Measurements from ENCODE around the gene GRK4. TPM values are rescaled to one million over a fixed set of nuclear protein-coding genes. Genes with fewer than 3 reads are reported as not detected.

Gene GRK4
- total RNA-seq, 6 donors from 2014 or later, result 3.3 to 10.4 (median 4.7) TPM

DNA sequence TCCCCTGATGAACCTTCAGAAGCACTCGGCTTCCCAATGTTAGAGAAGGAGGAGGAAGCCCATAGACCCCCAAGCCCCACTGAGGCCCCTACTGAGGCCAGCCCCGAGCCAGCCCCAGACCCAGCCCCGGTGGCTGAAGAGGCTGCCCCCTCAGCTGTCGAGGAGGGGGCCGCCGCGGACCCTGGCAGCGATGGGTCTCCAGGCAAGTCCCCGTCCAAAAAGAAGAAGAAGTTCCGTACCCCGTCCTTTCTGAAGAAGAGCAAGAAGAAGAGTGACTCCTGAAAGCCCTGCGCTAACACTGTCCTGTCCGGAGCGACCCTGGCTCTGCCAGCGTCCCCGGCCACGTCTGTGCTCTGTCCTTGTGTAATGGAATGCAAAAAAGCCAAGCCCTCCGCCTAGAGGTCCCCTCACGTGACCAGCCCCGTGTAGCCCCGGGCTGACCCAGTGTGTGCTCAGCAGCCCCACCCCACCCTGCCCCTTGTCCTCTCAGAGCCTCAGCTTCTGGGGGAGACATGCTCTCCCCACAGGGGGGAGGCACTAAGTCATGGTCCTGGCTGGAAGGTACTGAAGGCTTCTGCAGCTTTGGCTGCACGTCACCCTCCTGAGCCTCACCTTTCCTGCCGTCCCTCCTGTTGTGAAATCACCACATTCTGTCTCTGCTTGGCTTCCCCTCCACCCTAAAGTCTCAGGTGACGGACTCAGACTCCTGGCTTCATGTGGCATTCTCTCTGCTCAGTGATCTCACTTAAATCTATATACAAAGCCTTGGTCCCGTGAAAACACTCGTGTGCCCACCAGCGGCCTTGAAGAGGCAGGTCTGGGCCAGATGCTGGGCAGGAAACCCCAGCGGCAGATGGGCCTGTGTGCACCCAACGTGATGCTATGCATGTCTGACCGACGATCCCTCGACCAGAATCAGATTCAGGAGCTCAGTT lies 34.9 kb upstream of the GRK4 start:
- Histone ChIP-seq H3K4me3 (no peak overlapping the region), H3K4me1 (peaks cover 34 to 59% (median 57%) of the 10 kb centered on the region in 4 donors), H3K36me3 (peaks cover 18 to 87% (median 77%) of the 10 kb centered on the region in 4 donors), H3K27ac (peak overlapping the region; percentile 38 to 94 (median 89)), H3K27me3 (no peaks in the 10 kb centered on the region), H3K9me3 (no peaks in the 10 kb centered on the region)
- TF ChIP-seq EP300 (IDR thresholded peaks at IDR 0.05) (no peak), POLR2A (IDR thresholded peaks at IDR 0.05) (no peak), POLR2AphosphoS5 (IDR thresholded peaks at IDR 0.05) (no peak)
- TF ChIP-seq, protein P1, sequence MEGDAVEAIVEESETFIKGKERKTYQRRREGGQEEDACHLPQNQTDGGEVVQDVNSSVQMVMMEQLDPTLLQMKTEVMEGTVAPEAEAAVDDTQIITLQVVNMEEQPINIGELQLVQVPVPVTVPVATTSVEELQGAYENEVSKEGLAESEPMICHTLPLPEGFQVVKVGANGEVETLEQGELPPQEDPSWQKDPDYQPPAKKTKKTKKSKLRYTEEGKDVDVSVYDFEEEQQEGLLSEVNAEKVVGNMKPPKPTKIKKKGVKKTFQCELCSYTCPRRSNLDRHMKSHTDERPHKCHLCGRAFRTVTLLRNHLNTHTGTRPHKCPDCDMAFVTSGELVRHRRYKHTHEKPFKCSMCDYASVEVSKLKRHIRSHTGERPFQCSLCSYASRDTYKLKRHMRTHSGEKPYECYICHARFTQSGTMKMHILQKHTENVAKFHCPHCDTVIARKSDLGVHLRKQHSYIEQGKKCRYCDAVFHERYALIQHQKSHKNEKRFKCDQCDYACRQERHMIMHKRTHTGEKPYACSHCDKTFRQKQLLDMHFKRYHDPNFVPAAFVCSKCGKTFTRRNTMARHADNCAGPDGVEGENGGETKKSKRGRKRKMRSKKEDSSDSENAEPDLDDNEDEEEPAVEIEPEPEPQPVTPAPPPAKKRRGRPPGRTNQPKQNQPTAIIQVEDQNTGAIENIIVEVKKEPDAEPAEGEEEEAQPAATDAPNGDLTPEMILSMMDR (IDR thresholded peaks at IDR 0.05), result no peak
- WGBS, 2 donors, result 75 to 80% methylated on average over 18 to 32 of the region's 32 CpGs
- DNase-seq (peak in 1 of 2 donors; percentile 59), ATAC-seq (ENCODE audit: low FRiP score in 2 of 2) (no peak)

DNA sequence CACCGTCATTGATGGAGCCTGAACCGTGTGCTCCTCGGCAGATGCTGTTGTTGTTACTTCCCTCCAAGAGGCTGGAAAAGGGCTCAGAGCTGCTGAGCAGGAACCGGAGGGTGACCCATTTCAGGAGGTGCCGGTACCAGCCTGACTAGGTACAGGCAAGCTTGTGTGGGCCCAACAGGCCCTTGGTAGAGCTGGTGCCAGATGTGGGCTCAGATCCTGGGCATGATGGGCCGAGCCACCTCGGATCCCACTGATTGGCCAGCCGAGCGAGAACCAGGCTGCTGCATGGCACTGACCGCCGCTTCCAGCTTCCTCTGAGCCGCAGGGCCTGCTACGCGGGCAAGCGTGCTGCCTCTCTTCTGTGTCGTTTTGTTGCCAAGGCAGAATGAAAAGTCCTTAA lies 33.9 kb upstream of the GRK4 start:
- H3K27ac ChIP-seq, result peak overlapping the region; percentile 87 to 94 (median 92)
- H3K9me3 ChIP-seq, result no peaks in the 10 kb centered on the region
- ATAC-seq (ENCODE audit: low FRiP score in 2 of 2) (no peak), DNase-seq (peak in 1 of 2 donors; percentile 21)
- no peaks in the 10 kb centered on the region for H3K27me3 ChIP-seq
- TF ChIP-seq EP300 (IDR thresholded peaks at IDR 0.05) (no peak), POLR2A (IDR thresholded peaks at IDR 0.05) (no peak), POLR2AphosphoS5 (IDR thresholded peaks at IDR 0.05) (no peak)
- TF ChIP-seq, protein P1 (IDR thresholded peaks at IDR 0.05), result no peak
- peaks cover 36 to 65% (median 57%) of the 10 kb centered on the region in 4 donors for H3K4me1 ChIP-seq
- H3K4me3 ChIP-seq, result no peak overlapping the region
- 82 to 89% methylated on average over 14 to 15 of the region's 16 CpGs for WGBS, 2 donors
- peaks cover 18 to 78% (median 68%) of the 10 kb centered on the region in 4 donors for H3K36me3 ChIP-seq

DNA sequence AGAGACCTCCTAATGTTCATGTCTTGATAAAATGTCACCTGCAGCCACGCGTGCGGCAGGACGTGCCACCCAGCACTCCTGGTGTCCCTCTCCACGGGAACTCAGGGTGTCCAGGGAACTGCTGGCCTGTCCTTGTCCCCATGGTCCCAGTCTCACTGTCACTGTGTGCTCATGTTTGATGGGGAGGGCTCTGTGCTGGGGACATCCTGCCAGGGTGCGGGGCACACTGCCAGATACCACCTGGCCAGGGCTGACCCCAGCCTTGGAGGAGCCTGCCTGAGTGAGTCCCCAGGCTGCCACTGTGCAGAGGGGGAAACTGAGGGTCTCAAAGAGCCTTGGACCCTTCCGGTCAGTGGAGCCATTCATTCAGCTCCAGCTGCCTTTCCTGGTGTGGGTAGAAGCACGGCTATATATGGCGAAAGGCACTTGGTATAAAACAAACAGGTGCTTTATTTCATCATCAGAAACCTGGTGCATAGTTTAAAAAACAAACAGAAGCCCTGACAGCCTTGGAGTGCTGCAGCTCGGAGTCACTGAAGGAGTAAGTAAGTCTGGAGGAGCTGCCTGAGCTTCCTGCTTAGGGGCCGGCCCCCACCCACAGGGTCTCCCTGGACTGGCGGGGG lies 33.1 kb upstream of the GRK4 start:
- Histone ChIP-seq H3K4me3 (no peak overlapping the region), H3K4me1 (peaks cover 37 to 65% (median 57%) of the 10 kb centered on the region in 4 donors), H3K27me3 (no peaks in the 10 kb centered on the region), H3K36me3 (peaks cover 18 to 70% (median 60%) of the 10 kb centered on the region in 4 donors), H3K27ac (peak overlapping the region; percentile 87 to 94 (median 92)), H3K9me3 (no peaks in the 10 kb centered on the region)
- ATAC-seq (ENCODE audit: low FRiP score in 2 of 2) (peak in 1 of 2 donors; percentile 74), DNase-seq (peak in 1 of 2 donors; percentile 74)
- 72 to 80% methylated on average over 8 to 12 of the region's 12 CpGs for WGBS, 2 donors
- TF ChIP-seq EP300 (IDR thresholded peaks at IDR 0.05), result no peak
- no peak for TF ChIP-seq POLR2A (IDR thresholded peaks at IDR 0.05)
- TF ChIP-seq, protein P1 (IDR thresholded peaks at IDR 0.05), result no peak
- TF ChIP-seq POLR2AphosphoS5 (IDR thresholded peaks at IDR 0.05), result no peak

DNA sequence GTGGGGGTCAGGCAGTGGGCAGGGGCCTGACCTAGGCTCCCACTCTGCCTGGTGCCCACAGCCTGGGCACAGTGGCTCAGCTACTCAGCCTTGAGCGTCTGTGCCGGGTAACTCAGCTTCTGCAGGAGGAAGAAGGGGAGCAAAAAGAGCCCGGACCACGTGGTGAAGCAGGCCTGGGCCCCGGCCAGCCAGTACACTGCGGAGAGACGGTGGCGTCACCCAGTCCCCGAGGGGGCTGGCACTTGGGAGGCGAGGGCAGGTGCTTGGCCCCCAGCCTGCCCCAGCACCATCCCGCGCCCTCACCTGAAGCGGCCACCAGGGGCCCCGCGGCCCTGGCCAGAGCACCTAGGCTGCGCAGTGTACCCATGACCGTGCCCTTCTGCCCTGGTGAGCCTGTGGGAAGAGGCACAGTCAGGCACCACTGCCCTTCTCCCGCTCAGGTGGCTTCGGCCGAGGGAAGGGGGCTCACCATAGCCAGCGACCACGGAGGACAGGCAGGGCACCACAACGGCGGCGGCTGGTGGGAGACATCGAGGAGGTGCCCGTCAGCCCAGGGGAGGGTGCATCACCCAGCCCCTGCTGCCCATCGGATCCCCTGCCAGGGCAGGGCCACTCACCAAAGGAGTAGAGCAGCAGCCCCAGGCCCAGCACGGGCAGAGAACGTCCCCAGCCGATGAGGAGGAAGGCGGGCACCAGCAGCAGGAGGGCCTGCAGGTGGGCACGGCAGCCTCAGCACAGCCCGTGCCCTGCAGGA lies 32.4 kb upstream of the GRK4 start:
- Histone ChIP-seq H3K36me3 (peaks cover 15 to 63% (median 54%) of the 10 kb centered on the region in 4 donors), H3K9me3 (no peaks in the 10 kb centered on the region), H3K27me3 (no peaks in the 10 kb centered on the region), H3K4me3 (peak overlapping the region in 2 of 4 donors; percentile 7 to 76), H3K4me1 (peaks cover 44 to 72% (median 64%) of the 10 kb centered on the region in 4 donors), H3K27ac (peak overlapping the region; percentile 87 to 94 (median 92))
- ATAC-seq (ENCODE audit: low FRiP score in 2 of 2), result peak; percentile 2 to 87
- 72% methylated on average over 30 of the region's 34 CpGs; no CpG with 5 or more reads in 1 of the 2 donors for WGBS, 2 donors
- DNase-seq, result peak; percentile 89 to 92
- TF ChIP-seq POLR2AphosphoS5 (IDR thresholded peaks at IDR 0.05) (peak; percentile 4 to 7), POLR2A (IDR thresholded peaks at IDR 0.05) (no peak), EP300 (IDR thresholded peaks at IDR 0.05) (peak in 1 of 4 donors; percentile 18)
- TF ChIP-seq, protein P1 (IDR thresholded peaks at IDR 0.05), result peak; percentile 19 to 88 (median 61)

All from upper lobe of left lung (tissue), 6 donors.